Measurements from ENCODE around the gene KRT16.
A peak's percentile ranks its signal among the peaks of the same experiment; 100 is the strongest.
"Not testable (repeated sequence)": the region's sequence is repeated elsewhere in the genome, so short reads cannot be mapped to it uniquely, and the experiment has no call there.

The KRT16 gene

GRCh38 chr17:41583137-41584127 lies 29.1 kb downstream of the KRT16 start:
- DNase-seq (ENCODE audit: low read depth, low spot score), result no peak

GRCh38 chr17:41582061-41582968 lies 30.3 kb downstream of the KRT16 start:
- DNase-seq (ENCODE audit: low read depth, low spot score), result not testable (repeated sequence)

- no peak for DNase-seq (ENCODE audit: low read depth, low spot score)
These were observed 31.1 kb downstream of the KRT16 start for GRCh38 chr17:41581366-41582060.

DNA sequence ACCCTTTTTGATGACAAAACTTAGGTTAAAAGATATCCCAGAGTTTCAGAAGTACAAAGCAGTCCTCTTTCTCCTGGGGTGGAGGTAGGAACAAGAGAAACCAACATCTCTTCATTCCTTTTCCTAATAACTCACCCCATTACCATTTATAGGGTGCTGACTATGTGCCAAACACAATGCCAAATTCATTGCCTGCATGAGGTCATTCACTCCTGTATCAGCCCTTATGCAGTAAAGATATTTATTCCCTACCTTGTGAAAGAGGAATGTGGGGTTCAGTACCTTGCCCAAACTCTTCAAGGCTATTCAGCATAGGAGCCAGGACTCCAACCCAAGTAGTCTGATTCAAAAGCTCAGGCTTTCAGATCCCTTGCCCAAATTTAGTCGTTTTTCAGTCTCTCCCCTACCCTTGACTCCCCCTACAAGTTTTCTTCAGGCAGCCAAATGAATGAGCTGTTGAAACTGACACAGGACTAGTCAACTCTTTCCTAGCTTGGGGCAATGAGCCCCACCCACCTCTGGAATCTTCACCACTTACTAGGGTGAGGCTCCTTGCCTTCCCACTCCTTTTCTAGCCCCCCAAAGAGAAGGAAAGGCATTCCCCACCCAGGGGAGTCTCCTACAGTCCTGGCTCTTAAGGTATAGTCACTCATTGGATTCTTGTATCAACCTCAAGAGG lies 31.7 kb downstream of the KRT16 start:
- no peak for DNase-seq (ENCODE audit: low read depth, low spot score)

DNA sequence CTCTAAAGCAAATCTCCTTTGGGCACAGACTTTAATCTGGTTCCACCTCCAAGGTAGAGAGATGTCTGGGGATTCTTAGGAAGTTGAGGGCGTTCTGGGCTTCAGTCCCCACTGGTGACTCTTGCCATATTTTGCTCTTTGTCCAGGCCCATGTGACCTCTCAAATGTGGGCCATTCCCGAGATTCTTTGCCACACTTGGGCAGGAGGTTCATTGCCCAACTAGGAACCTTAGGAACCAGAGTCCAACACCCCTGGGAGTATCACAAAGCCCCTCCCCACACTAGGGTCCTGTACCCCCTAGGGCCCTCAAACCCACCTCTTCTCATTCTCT lies 32.4 kb downstream of the KRT16 start:
- DNase-seq (ENCODE audit: low read depth, low spot score), result no peak

- DNase-seq (ENCODE audit: low read depth, low spot score), result peak; percentile 29
These were observed 32.9 kb downstream of the KRT16 start for GRCh38 chr17:41579484-41580243.

GRCh38 chr17:41578971-41579370 lies 33.6 kb downstream of the KRT16 start:
- no peak for DNase-seq (ENCODE audit: low read depth, low spot score)

DNA sequence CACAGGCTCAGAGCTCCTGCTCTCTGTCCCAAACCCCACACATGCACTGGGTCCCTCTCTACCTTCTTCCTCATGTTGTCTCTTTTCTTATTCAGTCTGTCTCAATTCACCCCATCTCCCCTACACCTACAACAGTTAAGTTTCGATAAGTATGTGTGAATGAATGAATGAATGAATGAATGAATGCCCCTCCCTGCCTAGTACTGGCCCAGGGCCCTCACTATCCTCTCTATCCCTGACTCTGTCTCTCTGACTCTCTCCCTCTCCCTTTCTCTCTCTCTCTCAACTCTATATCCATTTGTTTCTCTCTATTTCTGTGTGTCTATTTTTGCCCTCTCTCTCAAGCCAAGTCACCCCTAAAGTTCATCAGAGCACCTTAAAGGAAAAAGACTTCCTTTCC lies 34.0 kb downstream of the KRT16 start:
- DNase-seq (ENCODE audit: low read depth, low spot score), result no peak

GRCh38 chr17:41576740-41577139 lies 35.8 kb downstream of the KRT16 start:
- DNase-seq (ENCODE audit: low read depth, low spot score), result not testable (repeated sequence)

DNA sequence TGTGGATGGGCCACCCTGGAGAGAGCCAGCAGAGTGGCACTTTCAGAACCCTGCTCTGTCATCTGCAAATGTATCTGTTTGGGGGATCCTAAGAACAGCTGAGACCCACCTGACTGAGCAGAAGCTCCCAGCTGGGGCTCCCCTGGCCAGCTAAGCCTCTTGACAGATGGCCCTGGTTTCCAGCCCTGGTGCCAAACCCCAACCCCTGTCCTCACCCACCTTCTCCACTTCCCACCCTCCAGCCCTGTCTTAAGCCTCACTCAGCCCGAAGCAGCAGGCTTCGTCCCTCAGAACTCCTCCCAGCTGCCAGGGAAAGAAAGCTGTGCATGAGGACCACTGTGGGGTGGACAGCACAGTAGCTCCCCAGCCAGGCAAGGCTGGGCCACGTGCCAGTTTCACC lies 37.2 kb downstream of the KRT16 start:
- DNase-seq (ENCODE audit: low read depth, low spot score), result no peak

DNA sequence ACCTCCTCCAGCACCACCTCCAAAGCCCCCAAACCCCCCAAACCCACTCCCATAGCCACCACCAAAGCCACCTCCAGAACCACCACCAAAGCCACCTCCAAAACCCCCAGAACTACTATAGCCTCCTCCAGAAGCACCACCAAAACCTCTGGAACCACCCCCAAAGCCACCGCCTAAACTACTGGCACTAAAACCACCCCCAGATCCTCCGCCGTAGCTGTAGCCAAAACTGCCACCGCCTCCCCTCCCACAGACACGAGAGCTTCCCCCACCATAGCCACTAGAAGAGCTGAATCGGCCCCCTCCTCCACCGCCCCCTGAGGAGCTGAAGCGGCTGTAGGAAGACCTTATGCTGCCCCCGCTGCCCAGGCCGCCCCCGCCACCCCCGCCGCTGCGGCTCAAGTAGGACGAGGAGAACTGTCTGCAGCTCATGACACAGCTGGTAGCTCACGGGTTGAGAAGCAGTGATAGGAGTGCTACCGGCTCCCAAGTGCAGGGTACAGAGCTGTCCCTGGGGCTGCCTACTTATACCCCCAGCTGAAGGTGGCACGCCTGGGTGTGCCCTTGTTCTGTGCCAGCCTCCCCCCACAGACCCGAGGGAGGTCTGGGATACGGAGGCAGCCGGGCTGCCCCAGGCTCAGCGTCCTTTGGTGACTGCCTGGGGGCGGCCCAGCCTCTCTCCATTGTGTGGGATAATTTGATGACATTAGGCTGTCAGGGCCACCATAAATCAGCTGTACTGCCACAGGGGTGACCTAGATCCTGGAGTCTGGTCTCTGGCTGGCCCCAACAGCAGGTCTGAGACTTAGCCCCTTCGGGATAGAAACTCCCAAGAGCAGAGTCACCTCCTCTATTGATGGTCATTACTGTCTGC lies 40.8 kb downstream of the KRT16 start, which contains the start of gene KRT9:
Gene KRT9 (minus strand): TSS at position 499 of the 874 bp plus-strand sequence. CDS start 67 bp downstream, at position 432.
- no peak for DNase-seq (ENCODE audit: low read depth, low spot score)

GRCh38 chr17:41567317-41567716 lies 45.2 kb downstream of the KRT16 start:
- DNase-seq (ENCODE audit: low read depth, low spot score), result no peak

DNA sequence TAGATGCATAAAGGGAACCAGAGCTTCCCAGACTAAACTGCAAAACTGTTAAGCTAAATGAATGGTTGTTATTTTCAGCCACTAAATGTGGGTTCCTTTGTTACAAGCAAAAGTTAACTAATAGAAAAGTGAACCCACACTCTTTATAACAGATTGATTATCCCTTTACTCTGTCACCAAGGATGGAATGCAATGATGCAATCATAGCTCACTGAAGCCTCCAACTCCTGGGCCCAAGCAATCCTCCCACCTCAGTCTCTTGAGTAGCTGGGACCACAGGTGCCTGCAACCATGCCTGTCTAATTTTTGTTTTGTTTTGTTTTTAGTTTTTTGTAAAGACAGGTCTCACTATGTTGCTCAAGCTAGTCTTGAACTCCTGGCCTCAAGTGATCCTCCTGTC lies 47.2 kb downstream of the KRT16 start:
- no peak for DNase-seq (ENCODE audit: low read depth, low spot score)

DNA sequence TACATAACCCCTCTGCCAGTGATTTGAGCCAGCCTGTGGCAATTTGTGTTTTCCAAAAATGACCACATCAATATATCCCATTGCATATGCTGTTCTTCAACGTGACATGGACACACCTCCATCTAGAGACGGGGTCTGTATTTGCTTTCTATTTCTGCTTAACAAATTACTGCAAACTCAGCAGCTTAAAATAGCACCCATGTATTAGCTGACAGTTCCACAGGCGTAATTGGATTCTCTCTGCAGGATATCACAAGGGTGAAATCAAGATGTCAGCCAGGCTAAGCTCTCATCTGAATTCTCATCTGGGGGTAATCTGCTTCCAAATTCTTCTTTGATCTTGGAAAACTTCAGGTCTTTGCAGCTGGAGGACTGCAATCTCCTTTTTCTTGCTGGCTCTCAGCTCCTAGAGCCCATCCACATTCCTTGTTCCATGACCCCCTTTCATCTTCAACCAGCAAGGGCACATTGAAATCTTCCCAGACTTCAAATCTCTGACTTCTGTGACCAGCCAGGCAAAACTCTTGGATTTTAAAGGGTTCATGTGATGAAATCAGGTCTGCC lies 48.9 kb downstream of the KRT16 start:
- no peak for DNase-seq (ENCODE audit: low read depth, low spot score)

GRCh38 chr17:41561554-41561953 lies 51.0 kb downstream of the KRT16 start:
- DNase-seq (ENCODE audit: low read depth, low spot score), result no peak
